AG20443 (cell line): Measurements from ENCODE around the gene COMTD1.
"Not testable (repeated sequence)": the region's sequence is repeated elsewhere in the genome, so short reads cannot be mapped to it uniquely, and the experiment has no call there.

ENCODE experiments used
- DNase-seq: peaks from one replicate; pipeline ENCODE4 v3.0.0; 2012; ENCODE audit warnings: low spot score, mixed read lengths

The COMTD1 gene

DNA sequence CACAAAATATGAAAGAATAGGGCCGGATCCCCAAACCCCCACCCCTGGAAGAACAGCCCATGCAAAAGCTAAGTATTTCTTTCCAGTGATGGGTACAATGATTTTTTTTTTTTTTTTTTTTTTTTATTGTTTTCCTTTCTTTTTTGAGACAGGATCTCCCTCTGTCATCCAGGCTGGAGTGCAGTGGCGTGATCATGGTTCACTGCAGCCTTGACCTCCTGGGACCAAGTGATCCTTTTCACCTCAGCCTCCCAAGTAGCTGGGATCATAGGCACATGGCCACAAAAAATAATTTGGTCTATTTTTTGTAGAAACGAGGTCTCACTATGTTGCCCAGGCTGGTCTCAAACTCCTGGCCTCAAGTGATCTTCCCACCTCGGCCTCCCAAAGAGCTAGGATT is 41.1 kb downstream of the COMTD1 start:
- not testable (repeated sequence) for DNase-seq

DNA sequence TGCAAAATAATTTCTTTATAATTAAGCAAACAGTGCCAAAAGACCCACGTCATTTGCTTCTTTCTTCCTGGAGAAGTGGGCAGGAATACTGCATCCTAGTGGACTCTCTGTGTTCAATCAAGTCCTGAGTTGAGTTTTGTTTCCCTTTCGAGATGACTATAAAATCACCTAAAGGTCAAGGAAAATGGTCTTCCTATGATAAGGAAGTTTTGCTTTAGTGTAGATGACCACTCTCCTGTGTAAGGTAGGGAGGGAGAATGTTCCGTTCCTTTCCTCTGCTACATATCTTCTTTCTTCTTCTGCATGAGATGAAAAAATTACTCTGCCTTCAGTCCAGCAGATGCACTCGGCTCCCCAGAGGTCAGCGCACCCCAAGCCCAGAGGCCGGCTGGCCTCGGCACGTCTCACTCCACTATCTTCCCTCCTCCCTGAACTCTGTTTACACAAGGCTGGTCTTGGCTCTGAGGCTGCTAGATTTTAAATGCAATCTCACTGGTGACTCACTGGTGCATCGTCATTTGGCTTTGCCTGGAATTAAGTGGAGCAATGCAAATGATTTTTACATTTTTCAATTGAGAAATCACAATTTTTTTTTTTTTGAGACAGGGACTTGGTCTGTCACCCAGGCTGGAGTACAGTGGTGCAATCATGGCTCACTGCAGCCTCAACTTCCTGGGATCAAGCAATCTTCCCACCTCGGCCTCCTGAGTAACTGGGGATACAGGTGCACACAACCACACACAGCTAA is 43.8 kb downstream of the COMTD1 start:
- peak; percentile 81 for DNase-seq

DNA sequence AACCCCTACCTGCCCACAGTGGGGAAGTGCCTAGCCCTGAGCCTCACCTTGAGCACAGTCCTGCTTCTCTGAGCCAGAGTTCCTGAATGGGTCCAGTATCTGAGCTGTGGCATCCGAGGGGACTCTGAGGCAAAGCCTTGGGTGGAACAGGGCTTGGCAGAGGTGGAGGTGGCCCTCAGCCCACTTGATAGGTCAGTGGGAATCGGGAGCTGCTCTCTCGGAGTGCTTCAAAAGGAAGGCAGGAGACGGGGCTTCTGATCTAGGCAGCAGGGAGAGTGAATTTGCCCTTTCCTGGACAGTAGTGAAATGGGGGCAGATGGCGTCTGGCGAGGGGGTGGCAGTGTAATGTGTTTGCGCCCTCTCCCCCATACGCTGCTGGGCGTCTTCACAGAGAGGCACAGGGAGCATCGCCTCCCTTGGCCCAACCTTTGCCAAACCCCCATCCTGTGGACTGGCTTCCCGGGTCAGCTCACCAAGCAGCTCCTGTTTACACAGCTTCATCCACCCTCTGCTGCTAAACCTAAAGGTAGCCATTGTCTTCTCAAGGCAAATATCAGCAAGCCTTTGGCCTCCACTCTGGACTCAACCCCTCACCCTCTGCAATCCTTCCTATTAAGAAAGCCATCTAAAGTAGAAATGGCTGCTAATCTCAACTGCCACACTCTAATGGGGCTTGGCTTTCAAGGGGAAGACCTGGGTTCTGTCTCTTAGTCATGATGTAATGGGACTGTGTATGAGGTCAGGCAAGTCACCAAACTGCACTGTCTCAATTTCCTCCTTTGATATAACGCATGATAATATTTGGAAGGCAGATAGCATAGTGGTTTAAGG is 46.3 kb downstream of the COMTD1 start:
- DNase-seq: no peak

DNA sequence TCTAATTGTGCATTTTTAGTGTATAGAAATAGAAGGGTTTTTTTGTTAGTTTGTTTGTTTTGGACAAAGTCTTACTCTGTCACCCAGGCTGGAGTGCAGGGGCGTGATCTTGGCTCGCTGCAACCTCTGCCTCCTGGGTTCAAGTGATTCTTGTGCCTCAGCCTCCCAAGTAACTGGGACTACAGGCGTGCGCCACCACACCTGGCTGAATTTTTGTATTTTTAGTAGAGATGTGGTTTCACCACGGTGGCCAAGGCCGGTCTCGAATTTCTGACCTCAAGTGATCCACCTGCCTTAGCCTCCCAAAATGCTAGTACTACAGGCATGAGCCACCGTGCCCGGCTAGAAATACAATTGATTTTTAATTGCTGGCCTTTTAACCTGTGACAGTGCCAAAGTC is 47.2 kb downstream of the COMTD1 start:
- DNase-seq: not testable (repeated sequence)

DNA sequence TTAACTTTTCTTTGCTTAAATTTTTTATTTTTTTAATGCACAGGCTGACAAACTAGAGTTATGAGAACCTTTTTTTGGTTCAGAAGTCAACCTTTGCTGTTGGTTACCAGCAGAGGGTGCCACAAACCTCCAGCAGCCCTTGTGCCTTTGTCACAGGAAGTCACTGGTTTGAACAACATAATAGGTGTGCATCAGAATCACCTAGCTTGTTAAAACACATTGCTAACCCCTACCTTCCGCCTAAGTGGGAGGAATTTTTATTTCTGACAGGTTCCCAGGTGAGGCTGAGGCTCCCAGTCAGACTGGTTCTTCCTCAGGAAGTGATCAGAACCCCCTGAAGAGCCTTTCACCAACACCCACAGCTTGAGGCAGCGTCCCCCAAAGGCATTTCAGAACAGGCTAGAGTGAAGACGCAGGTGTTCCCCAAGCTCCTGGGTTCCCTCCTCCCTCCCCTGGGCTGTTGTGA is 47.8 kb downstream of the COMTD1 start:
- peak; percentile 72 for DNase-seq

DNA sequence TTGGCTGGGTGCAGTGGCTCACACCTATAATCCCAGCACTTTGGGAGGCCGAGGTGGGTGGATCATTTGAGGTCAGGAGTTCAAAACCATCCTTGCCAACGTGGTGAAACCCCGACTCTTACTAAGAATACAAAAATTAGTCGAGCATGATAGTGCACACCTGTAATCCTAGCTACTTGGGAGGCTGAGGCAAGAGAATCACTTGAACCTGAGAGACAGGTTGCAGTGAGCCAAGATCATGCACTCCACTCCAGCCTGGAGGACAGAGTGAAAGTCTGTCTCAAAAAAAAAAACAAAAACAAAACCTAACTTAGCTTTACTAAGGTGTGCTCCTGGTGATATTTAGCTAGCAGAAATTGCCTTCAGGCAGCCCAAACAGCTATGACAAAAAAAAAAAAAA is 49.4 kb downstream of the COMTD1 start:
- no peak for DNase-seq
